DOHH2 (cell line): ENCODE data around the gene AP3B1.

Experiments used
- CTCF ChIP-seq: fragments of 200-600 bp; sonication (generic); IDR thresholded peaks from one replicate; pipeline ENCODE4 v1.5.1; 2014; ENCODE audit warnings: antibody characterized with exemption, mild to moderate bottlenecking, low read depth, low read length; ENCODE audit not compliant: poor library complexity, severe bottlenecking
- EZH2phosphoT487 ChIP-seq: fragments of 200-600 bp; sonication (generic); IDR thresholded peaks from 2 replicates; pipeline ENCODE4 v1.6.1; 2017; ENCODE audit warnings: borderline replicate concordance, mild to moderate bottlenecking, antibody characterized with exemption, low read length, moderate library complexity, mixed read lengths

- TF ChIP-seq CTCF (no peak), EZH2phosphoT487 (no peak)
Observed at GRCh38 chr5:77963795-77964194, 330.7 kb downstream of the AP3B1 start.
